HUES64 (cell line): Measurements from ENCODE around the gene CTXN3.

Source experiments
- H3K27ac ChIP-seq: 2 replicates; pipeline ENCODE4 v1.7.0; 2013; ENCODE audit warnings: low read depth, low read length, inconsistent platforms
- H3K27me3 ChIP-seq: 2 replicates; pipeline ENCODE4 v1.6.1; 2013; ENCODE audit warnings: mild to moderate bottlenecking, low read length; ENCODE audit not compliant: insufficient read depth
- H3K36me3 ChIP-seq: 2 replicates; pipeline ENCODE4 v1.6.1; 2013; ENCODE audit warnings: mild to moderate bottlenecking, low read length; ENCODE audit not compliant: insufficient read depth
- H3K4me1 ChIP-seq: 2 replicates; pipeline ENCODE4 v1.6.1; 2013; ENCODE audit warnings: mild to moderate bottlenecking, low read length, moderate library complexity; ENCODE audit not compliant: insufficient read depth
- H3K4me3 ChIP-seq: 2 replicates; pipeline ENCODE4 v1.5.1; 2013; ENCODE audit warnings: mild to moderate bottlenecking, low read length, moderate library complexity
- H3K9ac ChIP-seq: 2 replicates; pipeline ENCODE4 v1.6.1; 2013; ENCODE audit warnings: mild to moderate bottlenecking, low read depth, low read length
- H3K9me3 ChIP-seq: 2 replicates; pipeline ENCODE4 v1.6.1; 2013; ENCODE audit warnings: low read depth, low read length; ENCODE audit not compliant: insufficient read depth
- WGBS: fragments of 150-250, 120-280 bp; methylation state at CpG from one replicate; pipeline ENCODE4 v1.1.7; 2013; ENCODE audit warnings: missing lambda C conversion rate; 5-methylcytosine and 5-hydroxymethylcytosine counted together

CTXN3 gene

DNA sequence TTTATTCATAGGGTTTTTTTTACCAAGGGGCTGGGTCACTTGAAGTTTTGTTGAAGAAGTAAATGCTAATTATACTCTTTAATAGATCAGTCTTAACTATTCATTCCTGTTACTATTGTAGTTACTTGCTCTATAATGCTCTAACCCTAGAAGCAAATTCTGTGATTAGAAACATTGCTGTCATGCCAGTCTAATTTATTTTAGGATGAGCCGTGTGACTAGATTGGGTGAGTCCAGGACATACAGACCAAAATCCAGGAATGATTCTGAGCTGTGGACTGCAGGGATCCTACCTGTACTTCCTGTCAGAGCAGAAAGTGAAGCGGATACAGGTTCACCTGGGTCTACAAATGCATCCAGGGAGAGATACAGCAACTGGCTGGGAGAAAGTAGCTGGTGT is 53.6 kb downstream of the CTXN3 start:
- Histone ChIP-seq H3K4me3 (no peak overlapping the region), H3K4me1 (peaks cover 16% of the 10 kb centered on the region; the same call in 1 of the 2 replicates), H3K9me3 (no peaks in the 10 kb centered on the region), H3K9ac (no peak overlapping the region), H3K27ac (no peak overlapping the region), H3K27me3 (no peaks in the 10 kb centered on the region), H3K36me3 (no peaks in the 10 kb centered on the region)
- WGBS, result 92% methylated on average over 2 of the region's 2 CpGs

DNA sequence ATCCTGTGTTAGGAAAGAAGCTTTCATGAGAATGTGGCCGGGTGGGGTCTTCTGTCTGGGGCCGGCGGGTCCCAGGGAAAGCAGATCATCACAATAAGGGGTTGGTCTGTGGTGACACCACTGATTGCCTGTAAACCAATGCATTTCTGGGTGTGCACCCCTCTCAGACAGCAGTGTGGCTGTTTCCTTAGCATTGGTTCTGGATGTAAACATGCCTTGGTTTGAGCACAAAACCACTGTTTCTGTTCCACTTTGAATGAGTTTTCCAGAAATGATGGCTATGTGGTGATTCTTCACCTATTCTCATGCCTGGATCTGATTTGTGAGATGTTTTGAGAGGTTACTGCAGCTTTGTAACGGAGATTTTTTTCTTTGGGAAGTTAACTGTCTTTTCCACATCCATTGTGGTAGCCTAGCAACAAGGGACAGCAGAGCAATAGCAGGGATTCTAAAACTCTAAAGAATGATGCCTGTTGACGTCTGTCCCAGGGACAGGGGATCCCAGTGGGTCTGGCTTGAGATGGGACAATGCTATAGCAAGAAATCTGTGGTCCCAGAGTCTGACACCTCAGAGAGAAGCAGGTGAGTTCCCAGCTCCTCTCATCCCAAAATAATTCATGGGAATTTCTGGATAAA is 54.2 kb downstream of the CTXN3 start, which contains the start of gene CCDC192:
Gene CCDC192, plus strand, starts transcription at position 466 of the 636 bp plus-strand sequence. Its CDS starts 55 bp downstream, at position 521.
- no peak within 1 kb of the TSS for H3K9ac ChIP-seq
- no peak within 1 kb of the TSS for H3K4me3 ChIP-seq
- no peaks in the 10 kb centered on the region for H3K9me3 ChIP-seq
- H3K27me3 ChIP-seq, result no peaks in the 10 kb centered on the region
- WGBS, result 82% methylated on average over 5 of the region's 5 CpGs
- peaks cover 16% of the 10 kb centered on the region; the same call in 1 of the 2 replicates for H3K4me1 ChIP-seq
- no peaks in the 10 kb centered on the region for H3K36me3 ChIP-seq
- no peak within 1 kb of the TSS for H3K27ac ChIP-seq

DNA sequence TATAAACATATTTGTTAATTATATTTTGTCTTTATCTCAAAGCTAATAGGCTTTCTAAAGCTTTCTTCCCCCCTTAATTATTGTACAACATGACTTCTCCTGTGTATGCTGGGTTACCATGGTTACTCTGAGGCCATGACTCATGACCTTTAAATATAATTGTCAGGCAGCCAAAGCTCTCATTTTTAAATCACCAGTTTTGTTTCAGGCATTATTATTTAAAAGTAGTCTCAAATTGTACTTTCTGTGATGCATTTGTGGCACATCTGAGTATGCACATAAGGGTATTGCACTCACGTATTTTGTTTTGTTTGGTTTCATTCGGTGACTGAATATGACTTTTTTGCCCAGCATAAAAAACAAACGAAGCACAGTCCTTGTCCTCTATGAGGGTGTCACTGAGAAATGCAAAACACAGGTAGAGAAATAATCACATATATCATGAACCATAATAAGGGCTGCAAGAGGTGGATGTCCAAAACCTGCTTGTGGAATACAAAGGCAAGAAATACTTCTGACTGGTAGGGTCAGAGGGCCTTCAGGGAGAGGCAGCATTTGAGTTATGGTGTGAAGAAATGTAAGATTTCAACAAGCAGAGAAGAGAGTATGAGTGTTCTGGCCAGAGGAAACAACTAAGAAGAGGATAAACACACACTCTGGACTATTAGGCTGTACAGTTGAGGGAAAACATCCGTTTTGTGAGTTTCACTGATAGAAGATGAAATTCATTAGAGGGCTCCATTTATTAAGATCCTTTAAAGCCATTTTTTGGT is 56.4 kb downstream of the CTXN3 start:
- Histone ChIP-seq H3K36me3 (no peaks in the 10 kb centered on the region), H3K27me3 (no peaks in the 10 kb centered on the region), H3K9ac (no peak overlapping the region), H3K27ac (no peak overlapping the region), H3K4me3 (no peak overlapping the region), H3K4me1 (peaks cover 16% of the 10 kb centered on the region; the same call in 1 of the 2 replicates), H3K9me3 (no peaks in the 10 kb centered on the region)
- WGBS, result 94% methylated on average over 4 of the region's 4 CpGs

DNA sequence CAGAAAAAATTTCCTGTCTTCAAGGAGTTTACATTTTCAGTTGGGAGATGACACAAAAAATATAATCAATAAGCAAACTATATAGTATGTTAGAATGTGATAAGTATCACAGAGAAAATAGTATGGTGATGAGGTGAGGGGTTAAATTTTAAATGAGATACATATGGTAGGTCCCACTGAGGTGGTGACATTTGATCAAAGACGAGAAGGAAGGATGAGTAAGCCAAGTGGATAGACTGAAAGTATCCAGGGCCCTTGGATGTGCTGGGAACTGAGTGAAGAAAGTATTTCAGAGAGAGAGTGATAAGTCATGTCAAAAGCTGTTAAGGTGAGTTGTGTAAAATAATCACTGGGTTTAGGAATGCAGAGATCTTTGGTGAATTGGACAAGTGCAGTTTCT is 57.8 kb downstream of the CTXN3 start:
- Histone ChIP-seq H3K36me3 (no peaks in the 10 kb centered on the region), H3K4me1 (peaks cover 16% of the 10 kb centered on the region; the same call in 1 of the 2 replicates), H3K4me3 (no peak overlapping the region), H3K9me3 (no peaks in the 10 kb centered on the region), H3K27me3 (no peaks in the 10 kb centered on the region), H3K9ac (no peak overlapping the region), H3K27ac (no peak overlapping the region)
- 92% methylated on average over 1 of the region's 1 CpG for WGBS

DNA sequence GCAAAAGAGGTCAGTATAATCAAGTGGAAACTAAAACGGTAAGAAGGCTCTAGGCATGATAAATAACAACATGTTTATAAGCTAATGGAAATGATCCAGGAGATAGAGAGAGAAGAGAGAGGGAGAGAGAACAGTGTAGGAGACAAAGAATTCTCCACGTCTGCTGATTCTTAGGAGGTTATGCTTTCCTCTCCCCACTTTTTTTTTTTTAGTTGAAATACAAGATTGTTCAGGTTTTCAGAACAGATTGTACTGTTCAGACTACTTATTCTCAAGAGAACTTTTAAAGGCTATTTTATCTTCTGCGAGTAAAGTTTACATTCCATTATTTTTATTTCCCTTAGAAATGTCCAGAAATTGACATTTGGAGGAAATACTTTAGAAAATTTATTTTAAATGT is 58.3 kb downstream of the CTXN3 start:
- H3K9me3 ChIP-seq, result no peaks in the 10 kb centered on the region
- no peak overlapping the region for H3K9ac ChIP-seq
- no peak overlapping the region for H3K27ac ChIP-seq
- no peak overlapping the region for H3K4me3 ChIP-seq
- H3K4me1 ChIP-seq, result peaks cover 16% of the 10 kb centered on the region; the same call in 1 of the 2 replicates
- H3K36me3 ChIP-seq, result no peaks in the 10 kb centered on the region
- WGBS, result 95% methylated on average over 2 of the region's 3 CpGs
- no peaks in the 10 kb centered on the region for H3K27me3 ChIP-seq
